ENCODE data around the gene FOXN1.

Gene FOXN1

GRCh38 chr17:28478712-28479615, 27.2 kb upstream of the FOXN1 start:
- DNase-seq (ENCODE audit: low spot score): no peak

DNA sequence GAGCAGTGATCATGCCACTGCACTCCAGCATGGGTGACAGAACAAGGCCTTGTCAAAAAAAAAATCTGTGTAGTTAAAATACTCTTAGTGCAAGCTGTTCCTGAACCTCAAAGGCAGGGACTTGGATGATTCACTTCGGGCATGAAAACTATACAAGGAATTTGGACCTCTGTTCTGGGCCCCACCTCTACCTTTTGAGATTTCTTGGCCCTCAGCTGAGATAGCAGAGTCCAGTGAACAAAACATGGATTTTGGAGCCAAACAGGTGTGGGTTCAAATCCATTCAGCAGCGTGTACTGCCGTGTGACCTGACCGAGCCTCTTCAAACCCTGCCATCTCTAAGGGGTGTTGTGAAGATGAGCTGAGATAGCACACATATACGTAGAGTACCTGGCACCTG, 25.9 kb upstream of the FOXN1 start:
- DNase-seq (ENCODE audit: low spot score): no peak

- no peak for DNase-seq (ENCODE audit: low spot score)
Measured at GRCh38 chr17:28480799-28481571, 25.2 kb upstream of the FOXN1 start.

DNA sequence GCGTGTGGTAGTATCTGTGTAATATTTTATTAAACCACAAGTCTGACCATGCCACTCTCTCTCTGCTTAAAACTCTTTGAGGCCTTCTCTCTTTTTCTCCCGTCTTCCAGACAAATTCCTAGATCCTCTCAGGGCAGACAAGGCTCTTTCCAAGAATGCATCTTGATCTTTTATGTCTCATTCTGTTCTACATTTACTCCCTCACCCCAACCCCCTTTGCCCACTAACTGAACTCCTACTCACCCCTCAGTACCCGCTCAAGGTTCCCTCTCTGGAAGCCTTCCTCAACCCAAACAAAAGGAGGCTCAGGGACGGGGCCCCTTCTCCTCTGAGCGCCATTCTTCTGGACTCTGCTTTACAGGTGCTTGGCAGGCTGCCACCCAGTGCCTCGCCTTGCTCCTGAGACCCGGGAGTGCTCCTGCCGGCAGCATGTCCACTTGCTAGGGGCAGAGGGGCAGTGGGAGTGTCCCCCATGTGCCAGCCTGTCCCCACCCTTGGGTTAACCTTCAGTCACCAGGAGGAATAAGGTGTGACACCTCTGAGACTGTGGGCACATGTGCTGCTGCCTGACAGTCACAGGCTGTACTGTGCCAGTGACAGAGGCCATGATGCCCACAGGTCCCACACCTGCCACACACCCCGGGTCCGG, 23.5 kb upstream of the FOXN1 start:
- DNase-seq (ENCODE audit: low spot score): no peak

GRCh38 chr17:28484296-28484695, 21.9 kb upstream of the FOXN1 start:
- no peak for DNase-seq (ENCODE audit: low spot score)

- no peak for DNase-seq (ENCODE audit: low spot score)
Measured at GRCh38 chr17:28485049-28485448, 21.1 kb upstream of the FOXN1 start.

GRCh38 chr17:28487881-28488532, 18.1 kb upstream of the FOXN1 start:
- DNase-seq (ENCODE audit: low spot score): no peak

GRCh38 chr17:28488533-28489276, 17.4 kb upstream of the FOXN1 start:
- no peak for DNase-seq (ENCODE audit: low spot score)

GRCh38 chr17:28491286-28491685, 14.9 kb upstream of the FOXN1 start:
- DNase-seq (ENCODE audit: low spot score): no peak

GRCh38 chr17:28491860-28492259, 14.3 kb upstream of the FOXN1 start:
- DNase-seq (ENCODE audit: low spot score): no peak

GRCh38 chr17:28492352-28493310, 13.5 kb upstream of the FOXN1 start:
- no peak for DNase-seq (ENCODE audit: low spot score)

- peak; percentile 49 for DNase-seq (ENCODE audit: low spot score)
Measured at GRCh38 chr17:28493460-28493859, 12.7 kb upstream of the FOXN1 start.

DNA sequence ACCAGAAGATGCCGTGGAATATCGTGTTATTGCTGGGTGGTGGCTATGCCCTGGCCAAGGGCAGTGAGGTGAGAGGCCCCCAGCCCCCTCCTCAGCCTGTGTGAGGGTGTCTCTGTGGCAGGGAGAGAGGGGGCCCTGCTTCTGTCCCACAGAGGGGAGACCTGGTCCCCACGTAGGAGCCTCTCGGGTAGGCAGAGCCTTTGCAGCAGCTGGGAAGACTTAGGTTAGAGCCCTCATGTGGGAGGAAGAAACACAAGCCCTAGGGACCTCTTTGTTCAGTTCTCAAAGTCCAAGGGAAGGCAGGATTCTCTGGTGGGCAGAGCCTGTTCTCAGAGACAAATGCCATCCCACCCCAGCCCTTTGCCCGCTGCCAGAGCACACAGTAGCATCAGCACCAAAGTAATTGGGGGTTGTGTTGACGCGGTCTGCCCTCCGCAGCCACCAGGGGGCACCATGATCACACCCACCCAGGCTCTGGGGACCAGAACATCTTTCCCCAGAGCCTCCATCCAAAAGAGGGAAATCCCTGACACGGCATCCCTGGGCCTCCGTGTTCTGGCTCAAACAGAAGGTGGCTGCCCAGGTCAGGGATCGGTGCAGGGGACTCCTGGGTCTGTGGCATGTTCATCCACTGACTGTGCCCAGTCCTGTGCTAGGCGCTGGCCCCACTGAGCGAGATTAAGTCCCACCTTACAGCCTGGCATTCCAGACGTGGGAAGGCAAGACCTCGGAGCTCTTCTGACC, 11.5 kb upstream of the FOXN1 start:
- peak; percentile 94 for DNase-seq (ENCODE audit: low spot score)

GRCh38 chr17:28495635-28496034, 10.5 kb upstream of the FOXN1 start:
- DNase-seq (ENCODE audit: low spot score): no peak

GRCh38 chr17:28497931-28498330, 8.2 kb upstream of the FOXN1 start:
- no peak for DNase-seq (ENCODE audit: low spot score)

- no peak for DNase-seq (ENCODE audit: low spot score)
Measured at GRCh38 chr17:28498652-28499363, 7.3 kb upstream of the FOXN1 start.

DNA sequence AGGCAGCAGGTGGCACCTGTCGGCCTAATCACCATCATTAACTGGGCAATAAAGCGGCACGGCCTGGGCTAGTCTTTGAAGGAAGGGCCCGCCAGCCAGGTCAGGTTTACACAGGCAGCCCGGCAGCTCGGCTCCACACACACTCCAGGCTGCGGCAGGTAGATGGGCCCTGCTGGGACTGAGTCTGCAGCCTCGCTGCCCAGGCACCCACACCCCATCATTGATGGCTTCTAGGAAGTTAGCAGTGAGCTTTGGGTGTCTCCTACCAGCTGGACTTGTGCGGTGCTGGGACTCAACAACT, 6.8 kb upstream of the FOXN1 start:
- DNase-seq (ENCODE audit: low spot score): no peak

DNA sequence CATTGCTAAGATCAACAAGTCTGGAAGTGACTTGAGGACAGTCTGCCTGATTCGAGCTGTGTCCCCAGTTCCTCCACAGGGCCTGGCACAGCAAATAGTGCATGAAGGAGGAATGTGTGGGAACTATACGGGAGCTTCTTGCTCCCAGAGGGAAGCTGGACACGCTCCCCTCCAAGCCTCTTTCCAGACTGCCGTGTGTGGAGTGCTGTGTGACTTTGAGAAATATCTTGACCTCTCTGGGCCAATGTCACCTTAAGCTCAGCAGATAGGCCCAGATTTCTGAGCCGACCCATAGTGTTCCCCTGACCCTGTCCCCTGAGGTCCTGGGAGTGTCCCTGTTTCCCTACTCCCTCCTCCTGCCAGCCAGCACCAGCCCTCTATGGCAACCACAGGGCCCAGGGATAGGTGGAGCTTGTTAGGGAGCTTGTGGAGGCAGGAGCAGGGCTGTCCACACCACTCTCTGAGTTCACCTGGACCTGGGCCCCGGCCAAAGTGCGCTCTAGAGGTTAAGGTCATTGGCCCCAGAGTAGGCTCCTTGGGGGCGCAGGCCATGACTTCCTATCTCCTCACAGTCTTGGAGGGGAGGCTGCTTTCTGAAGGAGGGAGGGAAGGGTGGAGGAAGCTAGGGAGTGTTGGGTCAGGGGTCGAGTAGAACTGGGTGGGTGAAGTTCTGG, 6.3 kb upstream of the FOXN1 start:
- DNase-seq (ENCODE audit: low spot score): no peak
